Astrocyte (in vitro differentiated cells and primary cell): ENCODE measurements around the gene HEATR1. TPM values are rescaled to one million over a fixed set of nuclear protein-coding genes. Genes with fewer than 3 reads are reported as not detected.

Source experiments
- DNase-seq: peaks from one replicate; pipeline ENCODE4 v3.0.0-alpha.2; 2010; ENCODE audit warnings: low read depth
- FAIRE-seq: peaks from 2 replicates; lab custom pipeline; 2011; peaks lifted over from hg19 to GRCh38; lab: Jason Lieb, UNC
- H2AFZ ChIP-seq: 2 replicates; pipeline ENCODE4 v1.6.0; 2012; ENCODE audit warnings: low read depth, low read length, inconsistent platforms
- H3K27ac ChIP-seq: 2 replicates; pipeline ENCODE4 v1.5.1; 2011; ENCODE audit warnings: low read depth, low read length, inconsistent platforms
- H3K27me3 ChIP-seq: 2 replicates; pipeline ENCODE4 v1.6.0; 2011; ENCODE audit warnings: low read length, inconsistent platforms; ENCODE audit not compliant: insufficient read depth
- H3K36me3 ChIP-seq: 2 replicates; pipeline ENCODE4 v1.5.1; 2011; ENCODE audit warnings: low read length, inconsistent platforms; ENCODE audit not compliant: insufficient read depth
- H3K4me1 ChIP-seq: 2 replicates; pipeline ENCODE4 v1.5.1; 2011; ENCODE audit warnings: low read length, inconsistent platforms; ENCODE audit not compliant: insufficient read depth
- H3K4me2 ChIP-seq: 2 replicates; pipeline ENCODE4 v1.6.0; 2012; ENCODE audit warnings: low read length, inconsistent platforms
- H3K4me3 ChIP-seq: 2 replicates; pipeline ENCODE4 v1.5.1; 2011; ENCODE audit warnings: low read depth, mild to moderate bottlenecking, low read length, inconsistent platforms; ENCODE audit not compliant: insufficient read depth
- H3K79me2 ChIP-seq: 2 replicates; pipeline ENCODE4 v1.6.0; 2012; ENCODE audit warnings: mild to moderate bottlenecking, low read length, inconsistent platforms; ENCODE audit not compliant: insufficient read depth
- H3K9ac ChIP-seq: 2 replicates; pipeline ENCODE4 v1.6.0; 2012; ENCODE audit warnings: mild to moderate bottlenecking, low read length, inconsistent platforms
- H3K9me3 ChIP-seq: 2 replicates; pipeline ENCODE4 v1.5.1; 2012; ENCODE audit warnings: low read depth, mild to moderate bottlenecking, low read length, inconsistent platforms; ENCODE audit not compliant: insufficient read depth
- H4K20me1 ChIP-seq: 2 replicates; pipeline ENCODE4 v1.6.0; 2012; ENCODE audit warnings: low read length, inconsistent platforms; ENCODE audit not compliant: insufficient read depth
- H3K27ac Mint-ChIP-seq: one replicate; pipeline ENCODE4 v1.8.0; 2021; ENCODE audit warnings: mild to moderate bottlenecking, mixed read lengths; ENCODE audit not compliant: unreplicated experiment
- H3K27me3 Mint-ChIP-seq: one replicate; pipeline ENCODE4 v1.8.0; 2021; ENCODE audit warnings: low read depth, mixed read lengths; ENCODE audit not compliant: unreplicated experiment
- H3K36me3 Mint-ChIP-seq: one replicate; pipeline ENCODE4 v1.8.0; 2021; ENCODE audit warnings: low read depth, mixed read lengths; ENCODE audit not compliant: unreplicated experiment
- H3K4me1 Mint-ChIP-seq: one replicate; pipeline ENCODE4 v1.8.0; 2021; ENCODE audit warnings: low read depth, mixed read lengths; ENCODE audit not compliant: unreplicated experiment
- H3K4me3 Mint-ChIP-seq: one replicate; pipeline ENCODE4 v1.8.0; 2021; ENCODE audit warnings: mild to moderate bottlenecking, moderate library complexity, mixed read lengths; ENCODE audit not compliant: unreplicated experiment
- H3K9me3 Mint-ChIP-seq: one replicate; pipeline ENCODE4 v1.8.0; 2021; ENCODE audit warnings: mild to moderate bottlenecking, mixed read lengths; ENCODE audit not compliant: unreplicated experiment
- CTCF ChIP-seq: IDR thresholded peaks from 2 replicates; pipeline ENCODE4 v1.5.1; 2011; ENCODE audit warnings: low read depth, mild to moderate bottlenecking, inconsistent platforms, low read length, moderate library complexity; ENCODE audit not compliant: insufficient read depth
- EZH2 ChIP-seq: IDR thresholded peaks from 2 replicates; pipeline ENCODE4 v1.6.1; 2012; ENCODE audit warnings: mild to moderate bottlenecking, low read length, inconsistent platforms; ENCODE audit not compliant: insufficient read depth
- total RNA-seq: library from RNA; stranded (reverse); gene quantifications from 2 replicates; pipeline ENCODE4 v1.2.1, GENCODE V29; 2021

Gene HEATR1
- total RNA-seq, 1 donor from 2014 or later, result 43.3 TPM

GRCh38 chr1:236532850-236533249, 71.5 kb downstream of the HEATR1 start:
- Histone ChIP-seq H3K4me2 (no peak overlapping the region), H3K4me1 (peaks cover 16% of the 10 kb centered on the region), H3K27ac (no peak overlapping the region), H2AFZ (no peak overlapping the region), H4K20me1 (peaks cover 9% of the 10 kb centered on the region), H3K27me3 (no peaks in the 10 kb centered on the region), H3K9ac (no peak overlapping the region), H3K9me3 (no peaks in the 10 kb centered on the region), H3K79me2 (peaks cover 9% of the 10 kb centered on the region), H3K4me3 (no peak overlapping the region), H3K36me3 (no peaks in the 10 kb centered on the region)
- H3K4me3 Mint-ChIP-seq, result no peak overlapping the region
- H3K36me3 Mint-ChIP-seq, result no peaks in the 10 kb centered on the region
- H3K27me3 Mint-ChIP-seq, result no peaks in the 10 kb centered on the region
- H3K27ac Mint-ChIP-seq, result no peak overlapping the region
- H3K4me1 Mint-ChIP-seq, result peaks cover 16% of the 10 kb centered on the region
- DNase-seq, result no peak
- FAIRE-seq, result no peak
- TF ChIP-seq EZH2 (no peak), CTCF (no peak)
- H3K9me3 Mint-ChIP-seq, result no peaks in the 10 kb centered on the region

GRCh38 chr1:236530959-236531358, 73.4 kb downstream of the HEATR1 start:
- no peak overlapping the region for H3K9ac ChIP-seq
- no peak overlapping the region for H3K4me3 Mint-ChIP-seq
- peaks cover 12% of the 10 kb centered on the region for H3K36me3 ChIP-seq
- peaks cover 8% of the 10 kb centered on the region for H4K20me1 ChIP-seq
- H3K4me1 Mint-ChIP-seq, result peaks cover 13% of the 10 kb centered on the region
- no peaks in the 10 kb centered on the region for H3K27me3 ChIP-seq
- H3K27me3 Mint-ChIP-seq, result no peaks in the 10 kb centered on the region
- no peak overlapping the region for H3K27ac Mint-ChIP-seq
- no peak overlapping the region for H3K27ac ChIP-seq
- no peak overlapping the region for H3K4me2 ChIP-seq
- no peak for FAIRE-seq
- peaks cover 3% of the 10 kb centered on the region for H3K79me2 ChIP-seq
- H3K9me3 ChIP-seq, result no peaks in the 10 kb centered on the region
- DNase-seq, result no peak
- H3K4me3 ChIP-seq, result no peak overlapping the region
- H3K36me3 Mint-ChIP-seq, result no peaks in the 10 kb centered on the region
- TF ChIP-seq EZH2 (no peak), CTCF (no peak)
- H3K9me3 Mint-ChIP-seq, result no peaks in the 10 kb centered on the region
- H3K4me1 ChIP-seq, result peaks cover 16% of the 10 kb centered on the region
- H2AFZ ChIP-seq, result no peak overlapping the region

DNA sequence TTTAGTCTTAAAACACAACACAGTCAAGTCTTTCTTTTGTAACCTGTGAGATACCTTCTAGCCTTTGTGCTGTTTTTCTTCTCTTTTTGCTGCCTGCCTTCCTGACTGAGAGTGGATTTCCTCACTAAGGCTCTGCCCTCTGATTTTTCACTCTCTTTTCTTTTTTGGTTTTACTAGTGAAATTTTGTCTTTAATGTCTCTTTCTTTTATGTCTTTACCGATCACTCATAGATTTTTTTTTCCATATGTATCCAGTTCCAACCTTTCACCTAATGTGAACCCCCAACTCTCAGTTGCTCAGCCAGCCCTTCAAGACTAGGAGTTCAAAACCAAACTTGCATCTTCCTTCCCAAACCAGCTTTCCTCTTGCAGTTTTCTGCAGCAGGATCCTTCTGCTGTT, 74.0 kb downstream of the HEATR1 start:
- Histone ChIP-seq H3K4me1 (peaks cover 16% of the 10 kb centered on the region), H3K27me3 (no peaks in the 10 kb centered on the region), H3K4me3 (no peak overlapping the region), H3K79me2 (peaks cover under 1% of the 10 kb centered on the region), H4K20me1 (peaks cover 3% of the 10 kb centered on the region), H3K9ac (no peak overlapping the region), H3K9me3 (no peaks in the 10 kb centered on the region), H3K27ac (no peak overlapping the region), H2AFZ (no peak overlapping the region), H3K4me2 (no peak overlapping the region), H3K36me3 (peaks cover 12% of the 10 kb centered on the region)
- FAIRE-seq (no peak), DNase-seq (no peak)
- H3K27me3 Mint-ChIP-seq, result no peaks in the 10 kb centered on the region
- peaks cover 13% of the 10 kb centered on the region for H3K4me1 Mint-ChIP-seq
- TF ChIP-seq EZH2, result no peak
- TF ChIP-seq CTCF, result no peak
- H3K36me3 Mint-ChIP-seq, result no peaks in the 10 kb centered on the region
- no peaks in the 10 kb centered on the region for H3K9me3 Mint-ChIP-seq
- H3K27ac Mint-ChIP-seq, result no peak overlapping the region
- H3K4me3 Mint-ChIP-seq, result no peak overlapping the region
